A172 (cell line): Measurements from ENCODE around the gene STRA8. TPM values are rescaled to one million over a fixed set of nuclear protein-coding genes. Genes with fewer than 3 reads are reported as not detected.

Experiments used
- total RNA-seq: library from RNA; depleted of rRNA; stranded (reverse); fragments of >200 nt; shearing (Covaris generic); gene quantifications from 2 replicates; pipeline ENCODE4 v1.2.3, GENCODE V29; 2014; rRNA removed

STRA8 gene
- total RNA-seq, 1 experiment from 2014 or later = not detected

Other genes starting within 250 kb of the STRA8 start
- gene AGBL3, start 247.3 kb upstream of the STRA8 start, total RNA-seq = 0.07 and 1.9 TPM in 2 replicates
- 1.6 and 1.9 TPM in 2 replicates for gene TMEM140, start 85.8 kb upstream of the STRA8 start, total RNA-seq
- gene CYREN, start 63.1 kb upstream of the STRA8 start, total RNA-seq = 42.3 and 60.4 TPM in 2 replicates
- 2.0 and 2.1 TPM in 2 replicates for gene WDR91, start 22.3 kb upstream of the STRA8 start, total RNA-seq